ENCODE results near the gene ITPA. TPM values are rescaled to one million over a fixed set of nuclear protein-coding genes. Genes with fewer than 3 reads are reported as not detected.

ITPA gene
- total RNA-seq, 2 donors from 2014 or later: 17.4 to 21.4 TPM

- peak overlapping the region; percentile 35 to 48 for H3K4me3 ChIP-seq
- H3K9me3 ChIP-seq: no peaks in the 10 kb centered on the region
- H3K4me1 ChIP-seq: peaks cover 0 to 14% of the 10 kb centered on the region in 2 donors
- peak overlapping the region; percentile 26 to 40 for H3K27ac ChIP-seq
- no peak for TF ChIP-seq CTCF (IDR thresholded peaks at IDR 0.05)
- no peaks in the 10 kb centered on the region for H3K36me3 ChIP-seq
- no peak for DNase-seq (ENCODE audit: low spot score)
- no peaks in the 10 kb centered on the region for H3K27me3 ChIP-seq
Observed at GRCh38 chr20:3167738-3168078, 41.6 kb upstream of the ITPA start.

GRCh38 chr20:3168079-3168828 lies 41.0 kb upstream of the ITPA start:
- Histone ChIP-seq H3K4me1 (peaks cover 0 to 17% of the 10 kb centered on the region in 2 donors), H3K9me3 (no peaks in the 10 kb centered on the region), H3K27me3 (no peaks in the 10 kb centered on the region), H3K4me3 (peak overlapping the region; percentile 35 to 48), H3K27ac (peak overlapping the region; percentile 26 to 40), H3K36me3 (no peaks in the 10 kb centered on the region)
- no peak for TF ChIP-seq CTCF (IDR thresholded peaks at IDR 0.05)
- DNase-seq (ENCODE audit: low spot score): no peak

- no peaks in the 10 kb centered on the region for H3K27me3 ChIP-seq
- no peaks in the 10 kb centered on the region for H3K9me3 ChIP-seq
- H3K4me3 ChIP-seq: no peak overlapping the region
- peaks cover 0 to 19% of the 10 kb centered on the region in 2 donors for H3K4me1 ChIP-seq
- TF ChIP-seq CTCF (IDR thresholded peaks at IDR 0.05): no peak
- no peaks in the 10 kb centered on the region for H3K36me3 ChIP-seq
- H3K27ac ChIP-seq: no peak overlapping the region
- no peak for DNase-seq (ENCODE audit: low spot score)
Observed at GRCh38 chr20:3168829-3169590, 40.3 kb upstream of the ITPA start.

- no peak overlapping the region for H3K4me3 ChIP-seq
- no peak overlapping the region for H3K27ac ChIP-seq
- no peak for TF ChIP-seq CTCF (IDR thresholded peaks at IDR 0.05)
- no peaks in the 10 kb centered on the region for H3K9me3 ChIP-seq
- no peaks in the 10 kb centered on the region for H3K36me3 ChIP-seq
- peaks cover 0 to 24% of the 10 kb centered on the region in 2 donors for H3K4me1 ChIP-seq
- no peaks in the 10 kb centered on the region for H3K27me3 ChIP-seq
- DNase-seq (ENCODE audit: low spot score): no peak
Observed at GRCh38 chr20:3171391-3172125, 37.7 kb upstream of the ITPA start.

- Histone ChIP-seq H3K4me1 (peaks cover 0 to 24% of the 10 kb centered on the region in 2 donors), H3K9me3 (no peaks in the 10 kb centered on the region), H3K36me3 (no peaks in the 10 kb centered on the region), H3K4me3 (peak overlapping the region; percentile 80 to 92), H3K27me3 (no peaks in the 10 kb centered on the region), H3K27ac (peak overlapping the region in 1 of 2 donors; percentile 68)
- TF ChIP-seq CTCF (IDR thresholded peaks at IDR 0.05): no peak
- DNase-seq (ENCODE audit: low spot score): no peak
Observed at GRCh38 chr20:3172126-3172932, 37.0 kb upstream of the ITPA start.

All from right atrium auricular region (tissue), 2 donors.